SK-N-MC (cell line): Measurements from ENCODE around the gene SLFN12L.
"Not testable (repeated sequence)": the region's sequence is repeated elsewhere in the genome, so short reads cannot be mapped to it uniquely, and the experiment has no call there.

Experiments
- EZH2 ChIP-seq: fragments of 200-600 bp; sonication (generic); IDR thresholded peaks from one replicate; pipeline ENCODE4 v1.6.1; 2017; ENCODE audit warnings: antibody characterized with exemption
- FOXP2 ChIP-seq: optimal IDR thresholded peaks from 2 replicates; pipeline ENCODE3; 2011; ENCODE audit warnings: mild to moderate bottlenecking, moderate library complexity; ENCODE audit not compliant: insufficient read depth; ENCODE audit errors: extremely low read length, control extremely low read depth
- POLR2AphosphoS5 ChIP-seq: IDR thresholded peaks from 2 replicates; pipeline ENCODE4 v1.6.1; 2012; ENCODE audit warnings: mild to moderate bottlenecking, low read depth, low read length, borderline replicate concordance

GRCh38 chr17:35529326-35529725 lies 8.2 kb downstream of the SLFN12L start:
- not testable (repeated sequence) for TF ChIP-seq POLR2AphosphoS5, EZH2, FOXP2
